ENCODE data around the gene MID1. TPM values are rescaled to one million over a fixed set of nuclear protein-coding genes. Genes with fewer than 3 reads are reported as not detected.

The MID1 gene
- total RNA-seq, 1 donor, result 20.4 TPM

DNA sequence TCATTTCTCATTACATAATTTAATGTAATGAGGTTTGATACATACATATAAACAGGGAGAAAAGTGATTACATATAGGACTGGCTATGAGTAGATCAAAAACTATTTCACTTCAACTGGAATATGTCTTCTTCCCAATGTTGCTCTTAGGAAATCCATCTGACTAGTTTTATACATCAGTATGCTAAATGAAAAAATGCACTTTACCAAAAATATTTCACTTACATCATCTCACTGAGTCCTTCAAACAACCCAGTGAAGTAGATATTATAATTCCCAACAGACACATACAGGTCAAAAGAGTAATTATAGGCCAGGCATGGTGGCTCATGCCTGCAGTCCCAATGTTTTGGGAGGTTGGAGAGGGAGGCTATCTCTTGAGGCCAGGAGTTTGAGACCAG, 215.9 kb downstream of the MID1 start:
- H3K4me3 ChIP-seq (ENCODE audit: low read depth, low read length), result no peak overlapping the region
- peak; percentile 40 for DNase-seq (ENCODE audit: low read depth)
- no peak for TF ChIP-seq CTCF (IDR thresholded peaks at IDR 0.05; ENCODE audit: insufficient read depth, low read length)

- TF ChIP-seq CTCF (IDR thresholded peaks at IDR 0.05; ENCODE audit: insufficient read depth, low read length), result no peak
- DNase-seq (ENCODE audit: low read depth), result no peak
- no peak overlapping the region for H3K4me3 ChIP-seq (ENCODE audit: low read depth, low read length)
Measured at GRCh38 chrX:10401239-10401638, 219.1 kb downstream of the MID1 start.

GRCh38 chrX:10399043-10399741, 221.2 kb downstream of the MID1 start:
- TF ChIP-seq CTCF (IDR thresholded peaks at IDR 0.05; ENCODE audit: insufficient read depth, low read length), result no peak
- no peak for DNase-seq (ENCODE audit: low read depth)
- H3K4me3 ChIP-seq (ENCODE audit: low read depth, low read length), result no peak overlapping the region

GRCh38 chrX:10398215-10398614, 222.2 kb downstream of the MID1 start:
- no peak for TF ChIP-seq CTCF (IDR thresholded peaks at IDR 0.05; ENCODE audit: insufficient read depth, low read length)
- no peak overlapping the region for H3K4me3 ChIP-seq (ENCODE audit: low read depth, low read length)
- no peak for DNase-seq (ENCODE audit: low read depth)

DNA sequence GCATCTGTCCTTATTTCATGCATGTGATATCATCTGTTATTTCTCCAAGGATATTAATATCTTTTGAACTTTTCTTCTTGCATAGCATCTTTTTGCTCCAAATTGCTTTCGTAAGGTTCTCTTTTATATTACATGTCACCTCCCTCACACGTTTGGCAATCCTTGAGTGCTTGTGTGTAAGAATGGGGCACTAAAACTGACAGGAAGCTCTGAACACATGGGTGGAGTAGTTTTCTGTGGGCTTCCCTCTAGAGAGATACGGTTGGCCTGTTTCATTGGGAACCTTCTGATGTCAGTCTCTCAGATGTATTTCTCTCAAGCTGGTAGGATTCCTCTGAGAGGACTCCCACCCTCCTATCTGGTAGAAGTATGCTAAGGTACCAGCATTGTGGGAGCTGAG, 223.0 kb downstream of the MID1 start:
- no peak for DNase-seq (ENCODE audit: low read depth)
- no peak overlapping the region for H3K4me3 ChIP-seq (ENCODE audit: low read depth, low read length)
- TF ChIP-seq CTCF (IDR thresholded peaks at IDR 0.05; ENCODE audit: insufficient read depth, low read length), result no peak

- DNase-seq (ENCODE audit: low read depth), result no peak
- H3K4me3 ChIP-seq (ENCODE audit: low read depth, low read length), result no peak overlapping the region
- TF ChIP-seq CTCF (IDR thresholded peaks at IDR 0.05; ENCODE audit: insufficient read depth, low read length), result no peak
Measured at GRCh38 chrX:10395643-10396042, 224.7 kb downstream of the MID1 start.

Small RNAs within 50 kb of the gene (small RNA-seq; reads per million reads assigned to genes)
- not detected for gene RNU6-800P
